Endothelial cell (in vitro differentiated cells): ENCODE results near the gene KIF1B. TPM values are rescaled to one million over a fixed set of nuclear protein-coding genes. Genes with fewer than 3 reads are reported as not detected.
"Not testable (repeated sequence)": the region's sequence is repeated elsewhere in the genome, so short reads cannot be mapped to it uniquely, and the experiment has no call there.

Experiments
- DNase-seq: peaks from one replicate; pipeline ENCODE4 v3.0.0; 2021; ENCODE audit warnings: low spot score
- H3K27ac Mint-ChIP-seq: one replicate; pipeline ENCODE4 v1.8.0; 2021; ENCODE audit warnings: mixed read lengths, inconsistent platforms; ENCODE audit not compliant: unreplicated experiment
- H3K27me3 Mint-ChIP-seq: one replicate; pipeline ENCODE4 v1.8.0; 2021; ENCODE audit warnings: mild to moderate bottlenecking, moderate library complexity, mixed read lengths, inconsistent platforms; ENCODE audit not compliant: unreplicated experiment
- H3K36me3 Mint-ChIP-seq: one replicate; pipeline ENCODE4 v1.8.0; 2021; ENCODE audit warnings: mild to moderate bottlenecking, low read depth, mixed read lengths, inconsistent platforms; ENCODE audit not compliant: unreplicated experiment
- H3K4me1 Mint-ChIP-seq: one replicate; pipeline ENCODE4 v1.8.0; 2021; ENCODE audit warnings: mild to moderate bottlenecking, mixed read lengths, inconsistent platforms; ENCODE audit not compliant: unreplicated experiment
- H3K4me3 Mint-ChIP-seq: one replicate; pipeline ENCODE4 v1.8.0; 2021; ENCODE audit warnings: mild to moderate bottlenecking, mixed read lengths, inconsistent platforms; ENCODE audit not compliant: unreplicated experiment
- H3K9me3 Mint-ChIP-seq: one replicate; pipeline ENCODE4 v1.8.0; 2021; ENCODE audit warnings: mixed read lengths, inconsistent platforms; ENCODE audit not compliant: unreplicated experiment
- total RNA-seq: library from RNA; stranded (reverse); fragmentation: NEBNext Ultra II Directional; extraction: Animal tissue kit (Norgen Biotek cat#: 25700); gene quantifications from one replicate; pipeline ENCODE4 v1.2.1, GENCODE V29; 2021; ENCODE audit not compliant: unreplicated experiment
- TF ChIP-seq, protein P1 (sequence below): fragments of 200-600 bp; sonication (generic); IDR thresholded peaks from one replicate; pipeline ENCODE4 v1.5.0; 2021; ENCODE audit warnings: antibody characterized with exemption; ENCODE audit not compliant: unreplicated experiment

The KIF1B gene
- total RNA-seq, 1 donor from 2014 or later, result 111 TPM

DNA sequence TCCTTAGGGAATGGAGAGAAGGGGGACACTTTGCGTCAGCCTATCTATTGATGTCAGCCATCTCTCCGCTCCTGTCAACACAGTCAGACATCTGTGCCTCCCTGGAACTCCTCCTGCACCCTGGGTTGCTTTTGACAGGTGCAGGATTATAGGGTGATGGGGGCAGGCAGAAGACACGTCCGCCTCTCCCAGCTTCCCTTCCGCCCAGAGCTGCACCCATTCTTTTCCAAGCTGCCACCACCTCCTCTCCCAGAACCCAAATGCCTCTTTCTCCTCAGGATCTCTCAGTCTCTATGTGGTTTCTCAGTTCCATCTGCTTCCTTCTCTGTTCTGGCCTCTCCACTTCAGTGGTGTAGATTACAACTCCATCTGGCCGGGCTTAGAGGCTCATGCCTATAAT is 17.1 kb upstream of the KIF1B start:
- Mint-ChIP-seq H3K27ac (no peak overlapping the region), H3K36me3 (no peaks in the 10 kb centered on the region), H3K4me1 (no peaks in the 10 kb centered on the region), H3K9me3 (no peaks in the 10 kb centered on the region), H3K4me3 (no peak overlapping the region), H3K27me3 (peaks cover 2% of the 10 kb centered on the region)
- DNase-seq, result no peak
- TF ChIP-seq, protein P1, sequence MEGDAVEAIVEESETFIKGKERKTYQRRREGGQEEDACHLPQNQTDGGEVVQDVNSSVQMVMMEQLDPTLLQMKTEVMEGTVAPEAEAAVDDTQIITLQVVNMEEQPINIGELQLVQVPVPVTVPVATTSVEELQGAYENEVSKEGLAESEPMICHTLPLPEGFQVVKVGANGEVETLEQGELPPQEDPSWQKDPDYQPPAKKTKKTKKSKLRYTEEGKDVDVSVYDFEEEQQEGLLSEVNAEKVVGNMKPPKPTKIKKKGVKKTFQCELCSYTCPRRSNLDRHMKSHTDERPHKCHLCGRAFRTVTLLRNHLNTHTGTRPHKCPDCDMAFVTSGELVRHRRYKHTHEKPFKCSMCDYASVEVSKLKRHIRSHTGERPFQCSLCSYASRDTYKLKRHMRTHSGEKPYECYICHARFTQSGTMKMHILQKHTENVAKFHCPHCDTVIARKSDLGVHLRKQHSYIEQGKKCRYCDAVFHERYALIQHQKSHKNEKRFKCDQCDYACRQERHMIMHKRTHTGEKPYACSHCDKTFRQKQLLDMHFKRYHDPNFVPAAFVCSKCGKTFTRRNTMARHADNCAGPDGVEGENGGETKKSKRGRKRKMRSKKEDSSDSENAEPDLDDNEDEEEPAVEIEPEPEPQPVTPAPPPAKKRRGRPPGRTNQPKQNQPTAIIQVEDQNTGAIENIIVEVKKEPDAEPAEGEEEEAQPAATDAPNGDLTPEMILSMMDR, result no peak

DNA sequence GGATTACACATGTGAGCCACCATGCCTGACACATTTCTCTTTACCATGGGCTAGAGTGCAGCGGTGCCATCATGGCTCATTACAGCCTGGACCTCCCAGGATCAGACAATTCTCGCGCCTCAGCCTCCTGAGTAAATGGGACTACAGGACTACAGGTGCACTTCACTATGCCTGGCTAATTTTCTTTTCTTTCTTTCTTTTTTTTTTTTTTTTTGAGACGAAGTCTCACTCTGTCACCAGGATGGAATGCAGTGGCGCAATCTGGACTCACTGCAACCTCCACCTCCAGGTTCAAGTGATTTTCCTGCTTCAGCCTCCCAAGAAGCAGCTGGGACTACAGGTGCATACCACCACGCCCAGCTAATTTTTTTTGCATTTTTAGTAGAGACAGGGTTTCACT is 14.8 kb upstream of the KIF1B start:
- H3K27ac Mint-ChIP-seq, result no peak overlapping the region
- H3K4me1 Mint-ChIP-seq, result no peaks in the 10 kb centered on the region
- DNase-seq, result no peak
- peaks cover 2% of the 10 kb centered on the region for H3K27me3 Mint-ChIP-seq
- TF ChIP-seq, protein P1, result no peak
- H3K9me3 Mint-ChIP-seq, result no peaks in the 10 kb centered on the region
- H3K36me3 Mint-ChIP-seq, result no peaks in the 10 kb centered on the region
- H3K4me3 Mint-ChIP-seq, result no peak overlapping the region

DNA sequence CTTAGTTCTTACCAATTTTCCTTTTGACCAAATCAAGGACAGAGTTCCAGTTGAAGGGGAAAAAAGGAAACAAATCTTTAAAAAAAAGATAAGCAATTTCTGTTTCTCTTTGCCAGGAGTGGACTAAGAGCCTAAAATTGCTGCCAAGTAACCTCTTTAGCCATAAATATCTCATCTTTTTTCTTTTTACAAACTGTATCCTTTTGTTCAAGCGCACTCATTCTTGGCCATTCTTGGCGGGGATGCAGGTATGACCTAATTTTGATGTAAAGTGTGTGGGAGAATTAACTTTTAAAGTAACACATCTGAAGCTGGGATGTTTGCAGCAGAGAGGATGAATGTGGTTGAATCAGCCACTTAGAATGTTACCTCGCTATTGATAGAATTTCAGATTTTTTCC is 13.4 kb upstream of the KIF1B start:
- no peak overlapping the region for H3K27ac Mint-ChIP-seq
- H3K4me3 Mint-ChIP-seq, result no peak overlapping the region
- TF ChIP-seq, protein P1, result no peak
- peaks cover 2% of the 10 kb centered on the region for H3K27me3 Mint-ChIP-seq
- DNase-seq, result no peak
- no peaks in the 10 kb centered on the region for H3K9me3 Mint-ChIP-seq
- no peaks in the 10 kb centered on the region for H3K36me3 Mint-ChIP-seq
- H3K4me1 Mint-ChIP-seq, result no peaks in the 10 kb centered on the region

DNA sequence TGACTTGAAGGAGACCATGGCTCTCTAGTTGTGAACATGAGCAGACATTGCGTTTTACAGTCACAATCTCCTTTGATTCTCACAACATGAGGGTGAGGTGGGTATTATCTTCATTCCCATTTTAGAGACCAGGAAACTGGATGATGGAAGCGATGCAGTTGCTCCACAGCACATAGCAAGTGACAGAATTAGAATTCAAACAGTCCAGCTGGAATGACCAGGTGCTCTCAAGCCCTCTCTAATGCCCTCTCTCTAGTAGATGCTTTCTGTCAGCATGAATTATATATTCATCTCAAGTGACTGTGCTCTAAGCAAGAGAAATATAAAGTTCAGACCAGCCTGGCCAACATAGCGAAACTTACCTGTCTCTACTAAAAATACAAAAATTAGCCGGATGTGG is 9.8 kb upstream of the KIF1B start:
- Mint-ChIP-seq H3K4me3 (no peak overlapping the region), H3K36me3 (no peaks in the 10 kb centered on the region), H3K27ac (no peak overlapping the region), H3K27me3 (no peaks in the 10 kb centered on the region), H3K4me1 (no peaks in the 10 kb centered on the region), H3K9me3 (no peaks in the 10 kb centered on the region)
- TF ChIP-seq, protein P1, result no peak
- no peak for DNase-seq

DNA sequence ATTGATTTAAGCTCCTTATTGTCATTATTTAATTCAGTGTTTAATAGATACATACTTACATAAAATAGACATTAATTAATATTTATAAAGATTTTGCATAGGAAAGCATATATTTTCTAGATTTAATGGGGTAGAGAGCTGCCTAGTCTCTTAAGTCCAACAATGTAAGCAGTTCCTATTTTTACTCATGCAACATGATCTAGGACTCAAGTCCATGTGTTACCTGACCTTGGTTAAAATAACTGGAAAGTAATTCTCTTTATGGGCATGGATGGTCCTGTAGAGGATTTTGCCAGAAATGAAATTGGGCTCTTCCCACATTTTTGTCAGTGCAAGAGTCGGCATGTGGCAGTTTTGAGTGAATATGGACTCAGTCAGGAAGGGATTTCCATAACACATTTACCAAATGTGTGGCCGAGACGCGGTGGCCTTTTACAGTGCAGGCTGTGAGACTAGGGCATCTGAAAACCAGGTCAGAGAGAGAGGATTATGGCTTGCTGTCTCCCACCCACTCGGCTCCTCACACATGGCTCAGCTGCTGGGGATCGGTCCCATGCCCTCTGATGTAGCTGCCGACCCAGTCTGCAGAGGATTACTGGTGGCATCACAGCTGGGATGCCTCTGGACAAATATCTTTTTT is 6.2 kb upstream of the KIF1B start:
- H3K36me3 Mint-ChIP-seq, result no peaks in the 10 kb centered on the region
- peaks cover under 1% of the 10 kb centered on the region for H3K4me1 Mint-ChIP-seq
- no peak for DNase-seq
- H3K9me3 Mint-ChIP-seq, result no peaks in the 10 kb centered on the region
- no peak overlapping the region for H3K27ac Mint-ChIP-seq
- TF ChIP-seq, protein P1, result no peak
- no peak overlapping the region for H3K4me3 Mint-ChIP-seq
- H3K27me3 Mint-ChIP-seq, result no peaks in the 10 kb centered on the region

DNA sequence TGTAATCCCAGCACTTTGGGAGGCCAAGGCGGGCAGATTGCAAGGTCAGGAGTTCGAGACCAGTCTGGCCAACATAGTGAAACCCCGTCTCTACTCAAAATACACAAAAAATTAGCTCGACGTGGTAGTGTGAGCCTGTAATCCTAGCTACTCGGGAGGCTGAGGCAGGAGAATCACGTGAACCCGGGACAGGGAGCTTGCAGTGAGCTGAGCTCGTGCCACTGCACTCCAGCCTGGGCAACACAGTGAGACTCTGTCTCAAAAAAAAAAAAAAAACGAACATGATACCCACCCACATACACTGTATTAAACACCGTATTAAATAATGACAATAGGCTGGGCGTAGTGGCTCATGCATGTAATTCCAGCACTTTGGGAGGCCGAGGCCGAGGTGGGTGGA is 5.2 kb upstream of the KIF1B start:
- not testable (repeated sequence) for H3K27ac Mint-ChIP-seq, H3K27me3 Mint-ChIP-seq, H3K9me3 Mint-ChIP-seq, H3K36me3 Mint-ChIP-seq, DNase-seq, H3K4me3 Mint-ChIP-seq, H3K4me1 Mint-ChIP-seq
